GM19193 (cell line): Measurements from ENCODE around the gene IL9R.

Experiments
- POLR2A ChIP-seq: IDR thresholded peaks from 4 replicates; pipeline ENCODE4 v1.6.1; 2011; ENCODE audit not compliant: insufficient read depth, insufficient read length; ENCODE audit errors: extremely low read depth

IL9R gene

DNA sequence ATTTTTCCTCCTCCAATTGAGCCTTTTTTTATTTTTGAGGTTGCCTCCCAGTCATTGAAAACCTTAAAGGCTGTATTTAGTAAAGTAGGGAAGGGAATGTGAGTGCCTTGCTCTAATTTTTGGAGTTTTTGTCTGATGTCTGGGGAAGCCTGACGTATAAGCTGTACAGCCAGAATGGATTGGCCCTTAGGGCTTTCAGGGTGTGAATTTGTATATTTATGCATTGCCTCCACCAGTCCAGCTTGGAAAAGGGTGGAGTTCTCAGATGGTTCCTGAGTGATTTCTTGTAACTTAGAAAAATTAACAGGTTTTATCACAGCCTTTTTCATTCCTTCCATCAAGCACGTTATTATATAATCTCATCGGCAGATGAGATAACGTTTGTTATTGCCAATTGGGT is 8.6 kb upstream of the IL9R start:
- TF ChIP-seq POLR2A: no peak

DNA sequence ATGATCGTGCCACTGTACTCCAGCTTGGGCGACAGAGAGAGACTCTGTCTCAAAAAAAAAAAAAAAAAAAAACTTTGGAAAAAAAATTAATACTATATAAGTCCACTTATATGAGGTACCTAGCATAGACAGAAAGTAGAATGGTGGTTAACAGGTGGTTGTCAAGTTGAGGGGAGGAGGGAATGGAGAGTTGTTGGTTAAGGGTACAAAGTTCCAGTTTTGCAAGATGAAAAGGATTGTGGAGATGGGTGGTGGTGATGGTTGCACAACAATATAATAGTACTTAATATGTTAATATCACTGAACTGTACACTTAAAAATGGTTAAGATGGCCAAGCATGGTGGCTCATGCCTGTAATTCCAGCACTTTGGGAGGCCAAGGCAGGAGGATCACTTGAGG is 4.1 kb upstream of the IL9R start:
- TF ChIP-seq POLR2A: no peak

DNA sequence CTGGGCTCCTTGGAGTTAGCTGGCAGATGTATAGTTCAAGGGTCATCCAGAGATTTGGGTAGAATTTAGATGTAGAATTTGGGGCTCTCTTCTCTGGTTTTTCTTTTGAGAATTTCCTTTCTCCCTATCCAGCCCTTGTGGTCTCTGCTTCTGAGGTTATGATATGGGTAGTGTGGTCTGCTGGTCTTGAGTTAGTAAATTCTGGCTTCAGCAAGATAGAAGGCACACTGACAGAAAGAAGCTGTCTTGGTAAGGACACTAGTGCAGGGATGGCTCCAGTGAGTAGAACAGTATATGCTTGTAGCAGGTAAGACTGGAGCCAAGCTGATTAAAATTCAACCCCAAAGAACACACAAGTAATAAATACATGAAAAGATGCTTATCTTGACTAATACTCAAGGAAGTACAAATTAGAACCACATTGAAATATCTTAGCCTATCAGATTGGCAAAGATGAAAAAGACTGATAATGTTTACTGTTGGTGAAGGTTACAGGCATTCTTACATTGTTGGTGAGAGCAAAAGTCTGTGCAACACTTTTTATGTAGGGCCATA is 2.1 kb upstream of the IL9R start:
- no peak for TF ChIP-seq POLR2A

DNA sequence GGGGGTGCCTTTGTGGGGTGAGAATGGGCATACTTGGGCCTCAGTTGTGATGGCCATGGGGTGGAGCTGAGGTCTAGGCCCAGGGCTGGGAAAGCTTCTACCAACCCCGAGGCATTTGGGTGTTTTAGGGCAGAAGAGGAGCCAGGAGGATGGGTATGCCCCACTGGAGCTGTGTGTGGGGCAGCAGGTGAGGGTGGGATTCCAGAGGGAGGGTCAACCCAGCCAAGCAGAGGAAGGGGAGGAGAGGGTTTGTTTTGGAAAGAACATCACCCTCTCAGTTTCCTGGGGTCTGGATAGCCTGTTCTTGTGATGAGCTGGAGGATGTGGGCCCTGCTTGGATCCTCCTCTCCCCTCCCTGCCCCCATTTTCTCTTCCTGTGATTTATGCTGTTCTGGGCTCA is 620 bp downstream of the IL9R start:
- no peak for TF ChIP-seq POLR2A

DNA sequence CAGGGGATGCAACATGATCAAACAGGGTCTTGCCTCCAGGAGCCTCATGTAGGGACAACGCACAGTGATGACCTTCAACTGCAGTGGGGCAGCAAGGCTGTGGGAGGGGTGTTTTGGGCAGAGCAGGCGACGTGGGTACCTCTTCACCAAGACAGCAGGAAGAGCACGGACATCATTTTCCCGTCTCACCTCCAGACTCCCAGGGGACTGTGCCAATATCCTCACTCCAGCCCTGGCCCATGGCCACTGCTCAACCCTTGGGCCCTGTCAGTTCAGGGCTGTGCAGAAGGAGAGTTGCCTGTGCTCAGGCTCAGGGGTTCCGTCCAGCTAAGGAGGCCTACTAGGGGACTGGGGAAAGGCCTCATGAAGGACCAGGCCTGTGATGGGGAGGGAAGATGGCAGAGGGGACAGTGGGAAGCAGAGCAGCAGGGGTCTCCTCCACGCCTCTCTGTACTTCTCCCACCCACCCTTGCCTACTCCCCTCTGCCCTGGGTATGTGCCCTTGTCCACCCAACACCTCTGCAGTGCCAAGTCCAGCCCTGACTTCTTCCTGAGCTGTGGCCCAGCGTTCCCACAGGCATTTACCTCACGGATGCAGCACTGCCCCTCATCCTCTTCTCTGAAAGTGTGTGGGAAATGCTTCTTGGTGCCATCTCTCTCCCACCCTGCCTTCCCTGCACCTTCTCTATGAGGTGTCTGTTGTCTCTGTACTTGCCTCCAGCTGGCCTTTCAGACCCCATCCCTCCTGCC is 1.4 kb downstream of the IL9R start:
- TF ChIP-seq POLR2A: no peak

DNA sequence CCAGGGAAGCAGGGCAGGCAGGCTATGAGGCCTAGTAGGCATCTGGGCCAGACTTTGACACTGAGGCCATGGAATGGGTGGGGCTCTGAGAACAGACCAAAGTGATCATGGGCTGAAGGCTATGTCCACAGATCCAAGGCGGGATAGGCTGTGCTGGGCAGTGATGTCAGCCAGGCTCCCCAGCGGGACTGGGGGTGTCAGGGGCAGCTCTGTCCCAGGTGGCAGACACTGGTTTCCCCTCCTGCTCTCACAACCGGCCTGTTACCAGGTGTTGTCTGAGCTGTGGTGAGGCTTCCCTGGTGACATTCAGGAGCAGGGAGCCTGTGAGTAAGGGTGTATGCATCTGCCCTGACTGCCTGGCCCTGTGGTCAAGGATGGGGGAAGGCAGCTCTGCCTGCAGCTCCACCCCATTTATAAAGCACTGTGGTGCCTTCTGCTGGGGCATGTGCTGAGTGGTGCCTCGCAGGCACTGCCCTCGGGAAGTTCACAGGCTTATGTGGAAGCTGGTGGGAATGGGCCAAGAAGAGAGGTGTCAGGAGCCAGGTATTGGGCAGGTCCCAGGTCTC is 2.9 kb downstream of the IL9R start:
- no peak for TF ChIP-seq POLR2A

DNA sequence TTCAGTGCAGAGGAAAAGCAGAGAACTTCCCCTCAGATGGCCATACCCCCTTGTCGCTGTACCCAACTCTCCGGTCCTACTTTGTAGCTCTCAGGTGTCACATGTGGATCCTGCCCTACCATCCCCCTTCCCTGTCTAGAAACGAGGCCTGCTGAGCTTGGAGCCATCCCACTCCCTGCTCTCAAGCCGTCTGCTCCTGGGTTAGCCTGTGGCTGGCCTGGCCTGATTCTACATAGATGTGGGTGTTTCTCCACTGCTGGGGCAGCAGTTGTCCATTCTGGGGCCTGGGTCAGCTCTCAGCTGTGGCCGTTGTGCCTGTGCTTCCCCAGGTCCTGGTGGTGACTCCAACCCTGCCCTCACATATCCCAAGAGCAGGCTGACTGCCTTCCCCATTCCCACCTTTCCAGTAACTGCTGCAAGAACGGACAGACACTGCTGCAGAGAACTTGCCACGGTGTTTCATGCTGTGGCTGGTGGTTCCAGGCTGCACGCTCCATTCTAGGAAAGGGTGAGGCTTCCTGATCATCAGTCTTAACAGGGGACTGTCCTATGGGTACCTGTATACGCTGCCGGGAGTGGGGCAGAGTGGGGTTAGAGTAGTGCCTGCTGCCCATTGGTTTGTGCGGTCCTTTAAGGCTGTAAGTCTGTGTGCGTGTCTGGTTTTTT is 3.6 kb downstream of the IL9R start:
- TF ChIP-seq POLR2A: no peak

DNA sequence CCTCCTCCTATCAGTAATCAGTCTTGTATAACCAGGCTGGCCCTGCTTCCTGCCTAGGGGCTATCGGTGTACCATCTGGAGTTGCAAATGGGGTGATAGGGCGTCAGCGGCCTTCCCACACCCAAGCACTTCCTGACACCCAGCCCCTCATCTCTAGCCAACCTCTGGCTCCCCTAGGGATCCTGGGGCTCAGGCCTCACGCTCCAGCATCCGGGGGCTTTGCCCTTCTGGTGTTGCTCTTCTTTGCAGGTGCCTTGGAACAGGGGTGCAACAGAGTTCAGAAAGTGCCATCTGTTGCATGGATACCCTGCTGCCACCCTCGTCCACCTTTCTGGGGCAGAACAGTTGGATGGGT is 4.1 kb downstream of the IL9R start:
- TF ChIP-seq POLR2A: no peak

DNA sequence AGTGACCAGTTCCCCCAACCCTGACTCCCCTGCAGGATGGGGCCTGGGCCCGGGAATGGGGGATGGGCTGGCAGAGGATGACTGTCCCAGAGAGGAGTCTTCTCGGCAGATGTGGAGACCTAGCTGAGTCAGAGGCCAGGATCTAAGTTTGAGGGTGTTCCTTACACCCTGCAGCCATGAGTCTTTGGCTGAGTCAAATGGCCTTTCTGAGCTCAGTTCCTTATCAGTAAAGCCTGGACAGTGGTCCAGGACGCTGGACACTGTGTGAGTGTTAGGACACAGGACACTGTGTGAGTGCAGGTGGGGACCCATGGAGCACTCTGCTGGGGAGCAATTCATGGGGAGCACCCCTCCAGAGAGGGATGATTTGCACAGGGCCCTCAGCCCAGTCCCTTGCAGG is 5.0 kb downstream of the IL9R start:
- TF ChIP-seq POLR2A: no peak

DNA sequence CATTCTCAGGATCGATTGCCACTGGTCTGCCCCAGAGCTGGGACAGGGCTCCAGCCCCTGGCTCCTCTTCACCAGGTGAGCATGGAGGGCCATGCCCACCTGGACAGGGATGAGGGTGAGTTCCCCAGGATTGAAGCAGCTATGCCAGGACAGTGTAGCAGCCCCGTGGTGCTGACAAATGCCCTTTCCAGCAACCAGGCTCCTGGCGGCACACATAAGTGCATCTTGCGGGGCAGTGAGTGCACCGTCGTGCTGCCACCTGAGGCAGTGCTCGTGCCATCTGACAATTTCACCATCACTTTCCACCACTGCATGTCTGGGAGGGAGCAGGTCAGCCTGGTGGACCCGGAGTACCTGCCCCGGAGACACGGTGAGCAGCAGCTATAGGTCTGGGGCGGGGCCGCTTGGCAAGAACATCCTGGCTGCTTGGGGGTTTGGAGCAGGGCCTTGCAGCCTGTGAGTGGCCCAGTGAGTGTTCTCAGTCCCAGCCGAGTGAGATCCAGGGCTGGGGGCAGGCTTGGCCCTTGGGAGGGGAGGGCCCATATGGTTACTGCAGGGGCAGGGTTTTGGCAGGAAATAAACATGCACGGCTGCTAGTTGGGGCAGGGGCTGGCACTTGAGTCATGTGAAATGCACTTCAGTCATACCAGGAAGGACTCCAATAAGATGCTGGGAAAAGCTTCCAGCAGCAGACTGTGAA is 6.1 kb downstream of the IL9R start:
- TF ChIP-seq POLR2A: no peak

DNA sequence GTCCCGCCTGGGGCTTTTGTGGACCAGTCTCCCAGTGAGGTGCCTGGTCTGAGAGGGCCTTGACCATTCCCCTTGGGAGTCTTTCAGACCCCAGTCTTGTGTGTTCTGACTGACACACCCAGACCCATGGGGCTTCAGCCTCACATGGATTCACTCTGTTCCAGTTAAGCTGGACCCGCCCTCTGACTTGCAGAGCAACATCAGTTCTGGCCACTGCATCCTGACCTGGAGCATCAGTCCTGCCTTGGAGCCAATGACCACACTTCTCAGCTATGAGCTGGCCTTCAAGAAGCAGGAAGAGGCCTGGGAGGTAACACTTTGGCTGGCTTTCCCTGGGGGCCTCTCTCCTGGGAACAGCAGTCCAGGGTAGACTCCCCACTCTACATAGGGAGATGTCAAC is 6.8 kb downstream of the IL9R start:
- TF ChIP-seq POLR2A: no peak

DNA sequence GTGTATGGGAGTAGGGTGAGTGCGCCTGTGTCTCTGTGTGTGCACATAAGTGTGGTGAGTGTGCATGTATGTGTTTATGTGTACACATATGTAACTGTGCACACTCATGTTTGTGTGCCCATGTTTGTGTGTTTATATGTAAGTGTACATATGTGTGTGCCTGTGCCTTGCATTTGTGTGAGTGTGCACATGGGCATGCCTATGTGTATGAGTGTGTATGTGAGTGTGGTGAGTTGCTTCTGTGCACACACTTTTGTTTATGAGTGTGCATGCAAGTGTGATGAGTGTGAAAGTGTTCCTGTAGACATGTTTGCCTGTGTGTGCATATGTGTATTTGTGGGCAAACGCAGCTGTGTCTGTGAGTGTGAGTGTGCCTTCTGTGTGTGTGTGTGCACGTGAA is 7.2 kb downstream of the IL9R start:
- no peak for TF ChIP-seq POLR2A

DNA sequence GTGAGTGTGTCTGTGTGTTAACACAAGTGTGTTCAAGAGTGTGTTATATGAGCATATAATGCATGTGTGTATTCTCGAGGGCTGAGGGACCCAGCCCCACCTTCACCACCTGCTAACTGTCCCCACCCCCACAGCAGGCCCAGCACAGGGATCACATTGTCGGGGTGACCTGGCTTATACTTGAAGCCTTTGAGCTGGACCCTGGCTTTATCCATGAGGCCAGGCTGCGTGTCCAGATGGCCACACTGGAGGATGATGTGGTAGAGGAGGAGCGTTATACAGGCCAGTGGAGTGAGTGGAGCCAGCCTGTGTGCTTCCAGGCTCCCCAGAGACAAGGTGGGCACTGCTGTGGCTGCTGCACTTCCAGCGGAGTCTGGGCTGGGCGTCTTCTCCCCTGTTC is 7.6 kb downstream of the IL9R start:
- TF ChIP-seq POLR2A: no peak

DNA sequence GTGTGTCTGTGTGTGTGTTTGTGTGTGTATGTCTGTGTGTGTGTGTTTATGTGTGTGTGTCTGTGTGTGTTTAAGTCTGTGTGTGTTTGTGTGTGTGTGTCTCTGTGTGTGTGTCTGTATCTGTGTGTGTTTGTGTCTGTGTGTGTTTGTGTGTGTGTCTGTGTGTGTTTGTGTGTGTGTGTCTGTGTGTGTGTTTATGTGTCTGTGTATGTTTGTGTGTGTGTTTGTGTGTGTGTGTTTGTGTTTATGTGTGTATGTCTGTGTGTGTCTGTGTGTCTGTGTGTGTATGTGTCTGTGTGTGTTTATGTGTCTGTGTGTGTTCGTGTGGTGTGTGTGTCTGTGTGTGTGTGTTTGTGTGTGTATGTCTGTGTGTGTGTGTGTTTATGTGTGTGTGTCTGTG is 11.4 kb downstream of the IL9R start:
- TF ChIP-seq POLR2A: no peak
